OCI-LY3 (cell line): ENCODE measurements around the gene ACKR4.

Experiments used
- H2AFZ ChIP-seq: fragments of 200-600, 300-600 bp; shearing (Covaris generic); 2 replicates; pipeline ENCODE4 v1.6.0; 2014; ENCODE audit warnings: antibody characterized with exemption, low read depth, low read length
- H3K27ac ChIP-seq: fragments of 200-600, 300-600 bp; sonication (generic); 2 replicates; pipeline ENCODE4 v1.5.1; 2014; ENCODE audit warnings: mild to moderate bottlenecking, low read length, moderate library complexity, mixed read lengths
- H3K27me3 ChIP-seq: fragments of 200-600, 300-600 bp; sonication (generic); 2 replicates; pipeline ENCODE4 v1.6.1; 2014; ENCODE audit warnings: low read depth, low read length, mixed read lengths
- H3K36me3 ChIP-seq: fragments of 200-600, 300-600 bp; sonication (generic); replicated peaks from 2 replicates; pipeline ENCODE3; 2014; ENCODE audit warnings: low read depth, low read length, mixed read lengths
- H3K4me1 ChIP-seq: fragments of 300-600, 200-600 bp; sonication (generic); 2 replicates; pipeline ENCODE4 v1.6.1; 2014; ENCODE audit warnings: low read length, mixed read lengths
- H3K4me2 ChIP-seq: fragments of 200-600, 300-600 bp; sonication (generic); 2 replicates; pipeline ENCODE4 v1.6.1; 2014; ENCODE audit warnings: low read length, mixed read lengths
- H3K4me3 ChIP-seq: fragments of 300-600, 200-600 bp; sonication (generic); 2 replicates; pipeline ENCODE4 v1.5.1; 2014; ENCODE audit warnings: antibody characterized with exemption, mild to moderate bottlenecking, low read length, moderate library complexity
- H3K79me2 ChIP-seq: fragments of 300-600, 200-600 bp; shearing (Covaris generic); 2 replicates; pipeline ENCODE4 v1.6.1; 2014; ENCODE audit warnings: mild to moderate bottlenecking, low read length, mixed read lengths
- H3K9ac ChIP-seq: fragments of 300-600, 200-600 bp; shearing (Covaris generic); 2 replicates; pipeline ENCODE4 v1.6.0; 2014; ENCODE audit warnings: mild to moderate bottlenecking, low read length, moderate library complexity
- H3K9me3 ChIP-seq: fragments of 200-600, 300-600 bp; shearing (Covaris generic); 2 replicates; pipeline ENCODE4 v1.6.1; 2014; ENCODE audit warnings: low read length, mixed read lengths; ENCODE audit not compliant: insufficient read depth
- H4K20me1 ChIP-seq: fragments of 200-600, 300-600 bp; sonication (generic); 2 replicates; pipeline ENCODE4 v1.6.1; 2016; ENCODE audit warnings: low read length, mixed read lengths; ENCODE audit not compliant: insufficient read depth
- CTCF ChIP-seq: fragments of 200-600, 300-600 bp; sonication (generic); IDR thresholded peaks from 2 replicates; pipeline ENCODE4 v1.5.1; 2014; ENCODE audit warnings: antibody characterized with exemption, low read length, low read depth
- EZH2phosphoT487 ChIP-seq: fragments of 200-600 bp; shearing (Covaris generic); IDR thresholded peaks from 2 replicates; pipeline ENCODE4 v1.6.1; 2018; ENCODE audit warnings: antibody characterized with exemption, mixed run types, low read depth

Gene ACKR4

GRCh38 chr3:132596816-132597433, at the start of gene ACKR4:
TSS of gene ACKR4 (plus strand) at chr3:132597270. CDS start at chr3:132600398, 3,128 bp downstream.
- H3K9ac ChIP-seq, result no peak within 1 kb of the TSS
- TF ChIP-seq EZH2phosphoT487 (no peak), CTCF (no peak)
- H3K79me2 ChIP-seq, result no peaks in the 10 kb centered on the region
- H3K9me3 ChIP-seq, result no peaks in the 10 kb centered on the region
- H3K36me3 ChIP-seq, result no peaks in the 10 kb centered on the region
- no peak within 1 kb of the TSS for H3K4me3 ChIP-seq
- H4K20me1 ChIP-seq, result 0 out of 2 replicates have a peak, but pooled peaks cover 3% of the 10 kb centered on the region
- H3K27ac ChIP-seq, result no peak within 1 kb of the TSS
- H3K4me1 ChIP-seq, result 0 out of 2 replicates have a peak, but pooled peaks cover 5% of the 10 kb centered on the region
- no peak within 1 kb of the TSS for H2AFZ ChIP-seq
- H3K4me2 ChIP-seq, result no peak within 1 kb of the TSS
- no peaks in the 10 kb centered on the region for H3K27me3 ChIP-seq

GRCh38 chr3:132549169-132549568, 47.9 kb upstream of the ACKR4 start:
- no peak for TF ChIP-seq CTCF
- TF ChIP-seq EZH2phosphoT487, result no peak
- no peaks in the 10 kb centered on the region for H3K36me3 ChIP-seq
- H3K27me3 ChIP-seq, result no peaks in the 10 kb centered on the region
- H3K4me1 ChIP-seq, result no peaks in the 10 kb centered on the region
- no peak overlapping the region for H3K9ac ChIP-seq
- H2AFZ ChIP-seq, result no peak overlapping the region
- no peak overlapping the region for H3K27ac ChIP-seq
- no peak overlapping the region for H3K4me3 ChIP-seq
- H4K20me1 ChIP-seq, result no peaks in the 10 kb centered on the region
- no peaks in the 10 kb centered on the region for H3K9me3 ChIP-seq
- no peak overlapping the region for H3K4me2 ChIP-seq
- no peaks in the 10 kb centered on the region for H3K79me2 ChIP-seq

GRCh38 chr3:132549890-132550578, 47.0 kb upstream of the ACKR4 start:
- Histone ChIP-seq H2AFZ (no peak overlapping the region), H3K4me3 (no peak overlapping the region), H3K36me3 (no peaks in the 10 kb centered on the region), H3K27ac (no peak overlapping the region), H3K4me2 (no peak overlapping the region), H3K9ac (no peak overlapping the region), H3K4me1 (no peaks in the 10 kb centered on the region), H3K79me2 (no peaks in the 10 kb centered on the region), H3K9me3 (no peaks in the 10 kb centered on the region), H3K27me3 (no peaks in the 10 kb centered on the region), H4K20me1 (no peaks in the 10 kb centered on the region)
- no peak for TF ChIP-seq CTCF
- TF ChIP-seq EZH2phosphoT487, result no peak

- Histone ChIP-seq H3K79me2 (no peaks in the 10 kb centered on the region), H3K4me1 (no peaks in the 10 kb centered on the region), H3K36me3 (no peaks in the 10 kb centered on the region), H3K9me3 (no peaks in the 10 kb centered on the region), H3K27me3 (no peaks in the 10 kb centered on the region), H4K20me1 (no peaks in the 10 kb centered on the region), H2AFZ (no peak overlapping the region), H3K9ac (no peak overlapping the region), H3K27ac (no peak overlapping the region), H3K4me3 (no peak overlapping the region), H3K4me2 (no peak overlapping the region)
- TF ChIP-seq CTCF, result no peak
- TF ChIP-seq EZH2phosphoT487, result no peak
These were observed 46.3 kb upstream of the ACKR4 start for GRCh38 chr3:132550579-132551305.
